HL-60 (cell line): Measurements from ENCODE around the gene ESRRG.

Experiments
- POLR2AphosphoS5 ChIP-seq: IDR thresholded peaks from 2 replicates; pipeline ENCODE4 v1.6.1; 2012; ENCODE audit warnings: low read depth
- SPI1 ChIP-seq: IDR thresholded peaks from 2 replicates; pipeline ENCODE4 v1.6.1; 2012; ENCODE audit warnings: low read depth, mild to moderate bottlenecking, borderline replicate concordance
- TF ChIP-seq, protein P1 (sequence below): IDR thresholded peaks from one replicate; pipeline ENCODE4 v1.5.1; 2011; ENCODE audit warnings: low read length, control low read depth, inconsistent platforms; ENCODE audit not compliant: insufficient read depth
- TF ChIP-seq, protein P2 (sequence below): IDR thresholded peaks from 2 replicates; pipeline ENCODE4 v1.6.1; 2012; ENCODE audit warnings: low read depth; ENCODE audit not compliant: insufficient replicate concordance

DNA sequence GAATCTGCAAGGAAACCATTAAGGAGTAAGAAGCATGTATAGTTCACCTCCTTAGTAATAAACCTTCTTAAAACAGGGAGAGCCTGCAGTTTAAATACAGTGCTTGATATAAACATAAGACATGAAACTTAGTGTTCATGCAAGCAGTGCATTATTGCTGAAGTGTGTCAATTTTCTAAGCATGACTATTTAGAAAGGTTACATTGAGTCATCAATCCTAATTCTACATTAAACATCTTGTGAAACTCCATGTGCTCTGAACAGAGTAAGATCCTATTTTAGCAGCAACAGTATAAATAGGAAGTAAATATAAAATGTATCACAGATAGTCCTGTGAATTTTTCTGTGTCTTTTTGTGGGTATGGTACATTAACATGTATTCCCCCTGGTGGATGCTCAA is 135.5 kb downstream of the ESRRG start:
- TF ChIP-seq, protein P1, sequence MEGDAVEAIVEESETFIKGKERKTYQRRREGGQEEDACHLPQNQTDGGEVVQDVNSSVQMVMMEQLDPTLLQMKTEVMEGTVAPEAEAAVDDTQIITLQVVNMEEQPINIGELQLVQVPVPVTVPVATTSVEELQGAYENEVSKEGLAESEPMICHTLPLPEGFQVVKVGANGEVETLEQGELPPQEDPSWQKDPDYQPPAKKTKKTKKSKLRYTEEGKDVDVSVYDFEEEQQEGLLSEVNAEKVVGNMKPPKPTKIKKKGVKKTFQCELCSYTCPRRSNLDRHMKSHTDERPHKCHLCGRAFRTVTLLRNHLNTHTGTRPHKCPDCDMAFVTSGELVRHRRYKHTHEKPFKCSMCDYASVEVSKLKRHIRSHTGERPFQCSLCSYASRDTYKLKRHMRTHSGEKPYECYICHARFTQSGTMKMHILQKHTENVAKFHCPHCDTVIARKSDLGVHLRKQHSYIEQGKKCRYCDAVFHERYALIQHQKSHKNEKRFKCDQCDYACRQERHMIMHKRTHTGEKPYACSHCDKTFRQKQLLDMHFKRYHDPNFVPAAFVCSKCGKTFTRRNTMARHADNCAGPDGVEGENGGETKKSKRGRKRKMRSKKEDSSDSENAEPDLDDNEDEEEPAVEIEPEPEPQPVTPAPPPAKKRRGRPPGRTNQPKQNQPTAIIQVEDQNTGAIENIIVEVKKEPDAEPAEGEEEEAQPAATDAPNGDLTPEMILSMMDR, result no peak
- TF ChIP-seq, protein P2, sequence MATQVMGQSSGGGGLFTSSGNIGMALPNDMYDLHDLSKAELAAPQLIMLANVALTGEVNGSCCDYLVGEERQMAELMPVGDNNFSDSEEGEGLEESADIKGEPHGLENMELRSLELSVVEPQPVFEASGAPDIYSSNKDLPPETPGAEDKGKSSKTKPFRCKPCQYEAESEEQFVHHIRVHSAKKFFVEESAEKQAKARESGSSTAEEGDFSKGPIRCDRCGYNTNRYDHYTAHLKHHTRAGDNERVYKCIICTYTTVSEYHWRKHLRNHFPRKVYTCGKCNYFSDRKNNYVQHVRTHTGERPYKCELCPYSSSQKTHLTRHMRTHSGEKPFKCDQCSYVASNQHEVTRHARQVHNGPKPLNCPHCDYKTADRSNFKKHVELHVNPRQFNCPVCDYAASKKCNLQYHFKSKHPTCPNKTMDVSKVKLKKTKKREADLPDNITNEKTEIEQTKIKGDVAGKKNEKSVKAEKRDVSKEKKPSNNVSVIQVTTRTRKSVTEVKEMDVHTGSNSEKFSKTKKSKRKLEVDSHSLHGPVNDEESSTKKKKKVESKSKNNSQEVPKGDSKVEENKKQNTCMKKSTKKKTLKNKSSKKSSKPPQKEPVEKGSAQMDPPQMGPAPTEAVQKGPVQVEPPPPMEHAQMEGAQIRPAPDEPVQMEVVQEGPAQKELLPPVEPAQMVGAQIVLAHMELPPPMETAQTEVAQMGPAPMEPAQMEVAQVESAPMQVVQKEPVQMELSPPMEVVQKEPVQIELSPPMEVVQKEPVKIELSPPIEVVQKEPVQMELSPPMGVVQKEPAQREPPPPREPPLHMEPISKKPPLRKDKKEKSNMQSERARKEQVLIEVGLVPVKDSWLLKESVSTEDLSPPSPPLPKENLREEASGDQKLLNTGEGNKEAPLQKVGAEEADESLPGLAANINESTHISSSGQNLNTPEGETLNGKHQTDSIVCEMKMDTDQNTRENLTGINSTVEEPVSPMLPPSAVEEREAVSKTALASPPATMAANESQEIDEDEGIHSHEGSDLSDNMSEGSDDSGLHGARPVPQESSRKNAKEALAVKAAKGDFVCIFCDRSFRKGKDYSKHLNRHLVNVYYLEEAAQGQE, result no peak
- TF ChIP-seq POLR2AphosphoS5 (no peak), SPI1 (no peak)
